HG03432 (cell line): ENCODE measurements around the gene PPP2R2C.

ENCODE experiments used
- ATAC-seq: cut with Tn5 transposase; IDR thresholded peaks from one replicate; pipeline ENCODE4 v1.9.1; 2021; ENCODE audit warnings: mild to moderate bottlenecking, moderate library complexity; ENCODE audit not compliant: unreplicated experiment

The PPP2R2C gene

GRCh38 chr4:6469898-6470501, 2.4 kb downstream of the PPP2R2C start:
- ATAC-seq = no peak

- ATAC-seq = no peak
Observed at GRCh38 chr4:6469144-6469543, 3.3 kb downstream of the PPP2R2C start.

DNA sequence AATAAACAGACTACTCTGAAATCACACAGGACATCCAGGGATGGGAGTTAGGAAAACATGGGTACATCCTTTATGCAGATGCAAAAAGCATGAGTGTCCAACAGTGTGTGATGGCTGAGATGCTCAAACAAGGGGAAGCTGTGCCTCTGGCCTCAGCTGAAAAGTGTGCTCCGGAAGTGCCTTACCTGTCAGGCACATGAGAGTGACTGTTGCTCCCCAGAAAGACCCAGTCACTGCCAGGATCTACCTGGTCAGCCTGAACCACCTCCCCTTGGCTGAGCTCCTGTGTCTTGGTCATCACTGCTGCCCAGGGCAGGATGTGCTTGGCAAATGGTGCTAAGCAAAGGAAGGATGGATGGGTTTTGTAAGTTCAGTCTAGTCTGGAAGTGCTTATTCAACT, 4.0 kb downstream of the PPP2R2C start:
- ATAC-seq = no peak

GRCh38 chr4:6467600-6467999, 4.8 kb downstream of the PPP2R2C start:
- no peak for ATAC-seq

GRCh38 chr4:6466756-6467381, 5.5 kb downstream of the PPP2R2C start:
- no peak for ATAC-seq

DNA sequence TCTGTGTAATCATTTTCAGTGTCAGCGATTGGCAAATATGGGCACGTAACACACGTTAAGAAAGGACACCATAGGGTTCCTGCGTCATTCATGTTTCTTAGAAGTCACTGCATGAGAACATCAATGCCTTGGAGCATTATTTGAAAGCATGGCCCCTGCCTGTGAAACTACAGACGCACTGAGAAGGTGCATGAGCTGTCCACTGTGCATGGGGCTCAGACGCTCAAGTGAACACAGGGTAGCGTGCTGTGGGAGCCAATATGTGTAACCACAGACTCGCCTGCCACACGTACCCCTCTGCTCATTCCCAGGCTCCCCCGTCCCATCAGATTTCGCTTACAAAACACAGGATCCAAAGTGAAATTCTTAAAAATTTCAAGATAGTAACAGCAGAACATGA, 6.5 kb downstream of the PPP2R2C start:
- ATAC-seq = no peak

- ATAC-seq = no peak
Observed at GRCh38 chr4:6464842-6465588, 7.4 kb downstream of the PPP2R2C start.

DNA sequence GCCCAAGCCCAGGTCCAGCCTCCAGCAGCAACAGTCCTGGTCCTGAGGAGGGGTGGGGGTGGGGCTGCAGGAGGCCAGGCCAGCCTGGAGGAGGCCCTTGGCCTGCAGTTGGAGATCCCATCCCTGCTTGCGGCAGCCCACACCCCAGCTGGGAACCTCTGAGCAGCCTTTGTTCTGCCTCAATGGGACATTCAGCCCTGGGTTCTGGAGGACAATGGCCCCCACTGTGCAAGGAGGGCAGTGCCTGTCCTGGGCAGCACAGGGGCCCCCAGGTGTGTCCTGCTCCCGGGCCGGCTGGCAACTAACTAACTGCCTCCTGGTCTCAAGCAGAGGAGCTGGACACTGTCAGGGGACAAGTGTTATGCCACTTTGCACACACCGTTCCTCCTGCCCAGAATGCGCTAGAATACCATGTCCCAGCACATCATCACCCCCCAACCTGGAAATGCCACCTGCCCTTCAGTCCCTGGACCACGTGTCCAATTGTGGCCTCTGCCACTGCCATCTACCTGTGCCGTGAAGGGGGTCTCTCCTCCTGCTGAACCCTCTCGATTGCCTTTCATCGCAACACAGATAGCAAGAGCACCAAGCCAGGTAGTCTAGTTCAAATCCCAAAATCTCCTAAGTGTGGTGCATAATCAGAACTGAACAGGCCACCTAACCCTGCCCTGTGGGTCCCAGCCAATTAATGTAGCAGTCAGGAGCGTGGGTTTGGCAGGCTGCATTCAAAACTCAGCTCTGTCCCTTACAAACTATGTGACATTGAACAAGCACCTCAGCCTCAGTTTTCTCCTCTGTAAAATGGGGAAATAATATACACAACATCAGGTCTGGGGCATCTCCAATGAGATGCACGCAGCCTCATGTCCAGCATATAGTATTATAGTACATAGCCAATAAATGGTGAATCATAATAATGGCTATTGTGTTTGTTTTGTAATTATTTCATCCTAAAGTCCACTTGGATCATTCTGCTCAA, 8.8 kb downstream of the PPP2R2C start:
- no peak for ATAC-seq

GRCh38 chr4:6461301-6462165, 10.9 kb downstream of the PPP2R2C start:
- ATAC-seq = no peak

GRCh38 chr4:6460876-6461275, 11.5 kb downstream of the PPP2R2C start:
- ATAC-seq = no peak

DNA sequence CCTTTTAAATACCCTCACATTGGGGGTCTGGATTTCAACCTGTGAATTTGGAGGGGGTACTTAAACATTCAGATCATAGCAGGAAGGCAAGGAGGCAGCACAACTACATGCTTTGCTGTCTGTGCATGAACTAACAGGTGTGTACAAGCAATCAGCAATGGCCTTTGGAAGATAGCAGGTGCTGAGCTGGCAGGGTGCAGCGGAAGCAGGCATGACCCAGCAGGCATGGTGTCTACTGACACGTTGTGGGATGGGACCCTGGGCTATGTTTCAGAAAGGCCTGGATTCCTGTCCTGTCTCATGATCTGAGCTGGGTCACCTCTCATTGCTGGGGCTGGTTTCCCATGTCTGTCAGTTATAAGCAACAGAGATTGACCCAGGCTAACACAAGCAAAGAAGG, 13.9 kb downstream of the PPP2R2C start:
- ATAC-seq = no peak

GRCh38 chr4:6456450-6456849, 16.0 kb downstream of the PPP2R2C start:
- no peak for ATAC-seq

DNA sequence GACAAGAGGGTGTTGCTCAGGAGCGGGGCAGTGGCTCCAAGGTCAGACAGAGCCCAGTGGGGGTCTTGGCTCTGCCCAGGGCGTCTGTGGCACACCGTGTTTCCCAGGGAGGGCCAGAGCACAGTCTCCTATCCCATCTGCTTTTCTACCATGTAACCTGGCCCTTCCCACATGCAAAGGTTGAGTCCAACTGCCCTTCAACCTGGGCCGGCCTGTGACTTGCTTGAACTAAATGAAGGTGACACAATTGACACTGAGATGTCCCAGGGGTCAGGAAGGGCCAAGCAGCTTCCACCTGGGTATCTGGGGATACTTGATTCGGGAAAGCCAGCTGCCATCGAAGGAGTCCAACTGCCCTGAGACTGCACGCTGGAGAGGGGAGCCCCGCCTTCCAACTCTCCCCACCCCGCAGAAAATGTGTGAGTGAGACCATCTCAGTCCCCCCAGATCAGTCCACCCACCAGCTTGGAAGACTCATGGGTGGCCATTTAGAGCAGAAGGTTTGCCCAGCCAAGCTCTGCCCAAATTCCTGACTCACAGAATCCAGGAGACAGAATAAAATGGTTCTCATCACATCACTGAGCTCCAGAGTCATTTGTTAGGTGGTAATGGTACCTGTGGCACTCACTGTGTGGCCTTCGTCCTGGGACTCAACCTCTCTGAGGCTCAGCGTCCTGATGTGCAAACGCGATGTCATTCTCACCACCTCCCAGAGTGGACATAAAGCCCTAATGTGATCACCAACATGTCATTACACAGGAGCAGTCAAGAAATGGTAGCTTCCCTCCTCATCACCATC, 18.1 kb downstream of the PPP2R2C start:
- ATAC-seq = no peak

DNA sequence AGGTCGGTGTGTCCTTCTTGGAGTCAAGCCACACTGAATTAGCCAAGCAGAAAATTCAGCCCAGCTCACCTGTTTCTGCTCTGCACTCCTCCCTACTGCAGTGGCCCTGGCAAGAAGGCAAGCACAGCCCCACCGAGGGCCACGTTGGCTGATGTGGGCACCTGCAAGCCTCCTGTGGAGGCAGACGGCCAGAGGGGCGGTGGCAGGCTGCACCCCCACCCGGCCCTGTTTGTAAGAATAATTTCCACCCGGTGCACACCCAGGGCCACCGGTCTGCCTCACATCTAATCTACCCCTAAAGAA, 18.8 kb downstream of the PPP2R2C start:
- no peak for ATAC-seq

- no peak for ATAC-seq
Observed at GRCh38 chr4:6452897-6453687, 19.3 kb downstream of the PPP2R2C start.

GRCh38 chr4:6452116-6452896, 20.1 kb downstream of the PPP2R2C start:
- no peak for ATAC-seq

DNA sequence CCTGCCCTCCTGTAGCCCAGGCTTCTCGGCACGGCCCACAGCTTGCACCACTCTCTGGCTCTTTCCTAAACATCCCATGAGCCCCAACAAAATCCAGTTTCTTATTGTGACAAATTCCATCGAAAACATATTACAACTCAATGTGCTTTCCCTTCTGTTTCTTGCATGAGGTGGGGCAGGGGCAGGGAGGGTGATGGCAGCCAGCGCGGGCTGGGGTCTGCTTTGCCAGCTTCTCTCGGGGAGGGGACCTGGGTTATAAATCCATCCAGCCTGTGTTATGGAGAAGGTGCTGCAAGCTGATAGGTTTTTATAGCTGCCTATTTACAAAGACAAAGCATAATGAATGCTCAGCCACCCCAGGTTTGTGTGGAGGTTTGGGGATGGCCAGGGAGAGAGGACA, 21.1 kb downstream of the PPP2R2C start:
- ATAC-seq = no peak

DNA sequence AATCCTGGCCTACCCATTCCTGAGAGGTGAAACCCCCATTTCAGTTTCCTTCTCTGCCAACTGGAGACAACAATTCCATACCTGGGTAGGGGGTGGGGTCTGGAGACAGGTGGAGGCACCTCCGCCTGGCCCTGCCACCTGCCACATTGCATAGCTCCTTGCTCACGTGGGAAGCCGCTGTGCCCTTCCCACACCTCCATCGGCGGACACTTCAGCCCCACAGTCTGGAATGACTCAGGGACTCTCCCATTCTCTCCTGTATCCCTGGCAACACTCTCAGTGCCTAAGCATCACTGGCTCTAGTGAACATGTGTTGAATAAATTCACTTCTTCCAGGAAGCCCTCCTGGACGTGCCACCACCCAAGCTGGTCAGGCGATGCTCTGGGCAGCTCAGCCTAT, 21.7 kb downstream of the PPP2R2C start:
- no peak for ATAC-seq
